Astrocyte (in vitro differentiated cells and primary cell): ENCODE data around the gene P2RY6. TPM values are rescaled to one million over a fixed set of nuclear protein-coding genes. Genes with fewer than 3 reads are reported as not detected.
"Not testable (repeated sequence)": the region's sequence is repeated elsewhere in the genome, so short reads cannot be mapped to it uniquely, and the experiment has no call there.

Experiments
- DNase-seq: peaks from one replicate; pipeline ENCODE4 v3.0.0-alpha.2; 2010; ENCODE audit warnings: low read depth
- FAIRE-seq: peaks from 2 replicates; lab custom pipeline; 2011; peaks lifted over from hg19 to GRCh38; lab: Jason Lieb, UNC
- H2AFZ ChIP-seq: 2 replicates; pipeline ENCODE4 v1.6.0; 2012; ENCODE audit warnings: low read depth, low read length, inconsistent platforms
- H3K27ac ChIP-seq: 2 replicates; pipeline ENCODE4 v1.5.1; 2011; ENCODE audit warnings: low read depth, low read length, inconsistent platforms
- H3K27me3 ChIP-seq: 2 replicates; pipeline ENCODE4 v1.6.0; 2011; ENCODE audit warnings: low read length, inconsistent platforms; ENCODE audit not compliant: insufficient read depth
- H3K36me3 ChIP-seq: 2 replicates; pipeline ENCODE4 v1.5.1; 2011; ENCODE audit warnings: low read length, inconsistent platforms; ENCODE audit not compliant: insufficient read depth
- H3K4me1 ChIP-seq: 2 replicates; pipeline ENCODE4 v1.5.1; 2011; ENCODE audit warnings: low read length, inconsistent platforms; ENCODE audit not compliant: insufficient read depth
- H3K4me2 ChIP-seq: 2 replicates; pipeline ENCODE4 v1.6.0; 2012; ENCODE audit warnings: low read length, inconsistent platforms
- H3K4me3 ChIP-seq: 2 replicates; pipeline ENCODE4 v1.5.1; 2011; ENCODE audit warnings: low read depth, mild to moderate bottlenecking, low read length, inconsistent platforms; ENCODE audit not compliant: insufficient read depth
- H3K79me2 ChIP-seq: 2 replicates; pipeline ENCODE4 v1.6.0; 2012; ENCODE audit warnings: mild to moderate bottlenecking, low read length, inconsistent platforms; ENCODE audit not compliant: insufficient read depth
- H3K9ac ChIP-seq: 2 replicates; pipeline ENCODE4 v1.6.0; 2012; ENCODE audit warnings: mild to moderate bottlenecking, low read length, inconsistent platforms
- H3K9me3 ChIP-seq: 2 replicates; pipeline ENCODE4 v1.5.1; 2012; ENCODE audit warnings: low read depth, mild to moderate bottlenecking, low read length, inconsistent platforms; ENCODE audit not compliant: insufficient read depth
- H4K20me1 ChIP-seq: 2 replicates; pipeline ENCODE4 v1.6.0; 2012; ENCODE audit warnings: low read length, inconsistent platforms; ENCODE audit not compliant: insufficient read depth
- H3K27ac Mint-ChIP-seq: one replicate; pipeline ENCODE4 v1.8.0; 2021; ENCODE audit warnings: mild to moderate bottlenecking, mixed read lengths; ENCODE audit not compliant: unreplicated experiment
- H3K27me3 Mint-ChIP-seq: one replicate; pipeline ENCODE4 v1.8.0; 2021; ENCODE audit warnings: low read depth, mixed read lengths; ENCODE audit not compliant: unreplicated experiment
- H3K36me3 Mint-ChIP-seq: one replicate; pipeline ENCODE4 v1.8.0; 2021; ENCODE audit warnings: low read depth, mixed read lengths; ENCODE audit not compliant: unreplicated experiment
- H3K4me1 Mint-ChIP-seq: one replicate; pipeline ENCODE4 v1.8.0; 2021; ENCODE audit warnings: low read depth, mixed read lengths; ENCODE audit not compliant: unreplicated experiment
- H3K4me3 Mint-ChIP-seq: one replicate; pipeline ENCODE4 v1.8.0; 2021; ENCODE audit warnings: mild to moderate bottlenecking, moderate library complexity, mixed read lengths; ENCODE audit not compliant: unreplicated experiment
- H3K9me3 Mint-ChIP-seq: one replicate; pipeline ENCODE4 v1.8.0; 2021; ENCODE audit warnings: mild to moderate bottlenecking, mixed read lengths; ENCODE audit not compliant: unreplicated experiment
- CTCF ChIP-seq: IDR thresholded peaks from 2 replicates; pipeline ENCODE4 v1.5.1; 2011; ENCODE audit warnings: low read depth, mild to moderate bottlenecking, inconsistent platforms, low read length, moderate library complexity; ENCODE audit not compliant: insufficient read depth
- EZH2 ChIP-seq: IDR thresholded peaks from 2 replicates; pipeline ENCODE4 v1.6.1; 2012; ENCODE audit warnings: mild to moderate bottlenecking, low read length, inconsistent platforms; ENCODE audit not compliant: insufficient read depth
- total RNA-seq: library from RNA; stranded (reverse); gene quantifications from 2 replicates; pipeline ENCODE4 v1.2.1, GENCODE V29; 2021

Gene P2RY6
- total RNA-seq, 1 donor from 2014 or later, result 0.75 TPM

- Histone ChIP-seq H3K4me1 (no peaks in the 10 kb centered on the region), H4K20me1 (no peaks in the 10 kb centered on the region), H3K9me3 (no peaks in the 10 kb centered on the region), H3K27me3 (peaks cover 16% of the 10 kb centered on the region), H3K79me2 (no peaks in the 10 kb centered on the region), H3K4me2 (no peak overlapping the region), H3K27ac (no peak overlapping the region), H2AFZ (no peak overlapping the region), H3K36me3 (no peaks in the 10 kb centered on the region), H3K9ac (no peak overlapping the region), H3K4me3 (no peak overlapping the region)
- DNase-seq (no peak), FAIRE-seq (no peak)
- no peak for TF ChIP-seq CTCF
- no peak for TF ChIP-seq EZH2
- Mint-ChIP-seq H3K27ac (no peak overlapping the region), H3K4me1 (peaks cover 4% of the 10 kb centered on the region), H3K9me3 (no peaks in the 10 kb centered on the region), H3K4me3 (no peak overlapping the region), H3K36me3 (no peaks in the 10 kb centered on the region), H3K27me3 (peaks cover 39% of the 10 kb centered on the region)
Observed at GRCh38 chr11:73270016-73270854, 1.9 kb upstream of the P2RY6 start.

GRCh38 chr11:73270855-73271477, 1.2 kb upstream of the P2RY6 start:
- no peak overlapping the region for H3K9ac ChIP-seq
- FAIRE-seq, result no peak
- Mint-ChIP-seq H3K27ac (no peak overlapping the region), H3K36me3 (no peaks in the 10 kb centered on the region), H3K4me1 (peaks cover 4% of the 10 kb centered on the region), H3K9me3 (no peaks in the 10 kb centered on the region), H3K4me3 (no peak overlapping the region), H3K27me3 (peaks cover 38% of the 10 kb centered on the region)
- H3K4me2 ChIP-seq, result no peak overlapping the region
- TF ChIP-seq CTCF (no peak), EZH2 (no peak)
- DNase-seq, result no peak
- H4K20me1 ChIP-seq, result no peaks in the 10 kb centered on the region
- no peak overlapping the region for H3K4me3 ChIP-seq
- no peaks in the 10 kb centered on the region for H3K9me3 ChIP-seq
- peaks cover 12% of the 10 kb centered on the region for H3K27me3 ChIP-seq
- no peak overlapping the region for H2AFZ ChIP-seq
- no peaks in the 10 kb centered on the region for H3K36me3 ChIP-seq
- no peaks in the 10 kb centered on the region for H3K4me1 ChIP-seq
- no peak overlapping the region for H3K27ac ChIP-seq
- no peaks in the 10 kb centered on the region for H3K79me2 ChIP-seq

GRCh38 chr11:73271478-73271865, 666 bp upstream of the P2RY6 start:
- not testable (repeated sequence) for H3K27ac ChIP-seq, H3K4me1 Mint-ChIP-seq, H4K20me1 ChIP-seq, DNase-seq, H3K4me1 ChIP-seq, H3K36me3 ChIP-seq, H3K79me2 ChIP-seq, H3K4me3 Mint-ChIP-seq, FAIRE-seq, H3K9me3 Mint-ChIP-seq, H3K4me3 ChIP-seq, H3K9me3 ChIP-seq, H2AFZ ChIP-seq, H3K9ac ChIP-seq, H3K27me3 ChIP-seq, H3K4me2 ChIP-seq, H3K36me3 Mint-ChIP-seq
- Mint-ChIP-seq H3K27ac (peak overlapping the region; percentile 18), H3K27me3 (peaks cover 34% of the 10 kb centered on the region)
